Body of pancreas (tissue), 4 donors: ENCODE results near the gene AMDHD1. TPM values are rescaled to one million over a fixed set of nuclear protein-coding genes. Genes with fewer than 3 reads are reported as not detected.

Source experiments
- ATAC-seq: fragments of 150-250 bp; one replicate; pipeline ENCODE4 v1.9.1; 2016
- DNase-seq, 4 donors: peaks; one replicate each; pipeline ENCODE4 v3.0.0-alpha.2; 2019
- H3K27ac ChIP-seq, 4 donors: fragments of 200-600 bp; sonication (generic); 1 replicate in 3 of 4; 2 replicates in 1 of 4; pipeline versions ENCODE4 v1.5.1 to v1.6.1; 2016 to 2019; ENCODE audit warnings: mild to moderate bottlenecking in 1 of 4, mixed read lengths in 1 of 4, moderate library complexity in 1 of 4
- H3K27me3 ChIP-seq, 2 donors: fragments of 200-600 bp; sonication (generic); one replicate each; pipeline ENCODE4 v1.6.0; 2016; ENCODE audit warnings: mild to moderate bottlenecking in 1 of 2
- H3K36me3 ChIP-seq, 2 donors: fragments of 200-600 bp; sonication (generic); replicated peaks in 1 of 2; 2 replicates each; pipeline ENCODE4 v1.5.1; 2016; ENCODE audit warnings: low read depth in 2 of 2; ENCODE audit not compliant: insufficient read depth in 1 of 2
- H3K4me1 ChIP-seq: fragments of 200-600 bp; sonication (generic); one replicate; pipeline ENCODE4 v1.6.0; 2016
- H3K4me3 ChIP-seq, 2 donors: fragments of 200-600 bp; sonication (generic); 1 replicate in 1 of 2; 2 replicates in 1 of 2; pipeline ENCODE4 v1.5.1; 2016 to 2019
- H3K9me3 ChIP-seq, 3 donors: fragments of 200-600 bp; sonication (generic); 1 replicate in 2 of 3; 2 replicates in 1 of 3; pipeline ENCODE4 v1.5.1; 2016
- POLR2A ChIP-seq, 3 donors: fragments of 450-650 bp; IDR thresholded peaks; one replicate each; pipeline ENCODE4 v1.6.1; 2016; ENCODE audit warnings: antibody characterized with exemption in 3 of 3, mild to moderate bottlenecking in 2 of 3
- WGBS, 2 donors: methylation state at CpG; one replicate each; pipeline ENCODE4 v1.1.5; 2017; 5-methylcytosine and 5-hydroxymethylcytosine counted together
- intact Hi-C: fragments of 100-400 bp; cut with DNase I; formaldehyde crosslinking; loops from one replicate; pipeline ENCODE4 v1.15.1; 2023
- total RNA-seq, 2 donors: library from RNA; depleted of rRNA; stranded (reverse); fragments of >200 nt; gene quantifications; one replicate each; pipeline ENCODE4 v1.1.0, GENCODE V29; 2016
- TF ChIP-seq, protein P1 (sequence below), 7 experiments: fragments of 450-650 bp in 4 of 7; fragments of 200-600 bp in 3 of 7; sonication (generic) in 3 of 7; IDR thresholded peaks; one replicate each; pipeline ENCODE4 v1.5.1; 2016 to 2019; ENCODE audit warnings: antibody characterized with exemption in 7 of 7

The AMDHD1 gene
- total RNA-seq, 2 donors from 2014 or later = 4.4 to 4.6 TPM

DNA sequence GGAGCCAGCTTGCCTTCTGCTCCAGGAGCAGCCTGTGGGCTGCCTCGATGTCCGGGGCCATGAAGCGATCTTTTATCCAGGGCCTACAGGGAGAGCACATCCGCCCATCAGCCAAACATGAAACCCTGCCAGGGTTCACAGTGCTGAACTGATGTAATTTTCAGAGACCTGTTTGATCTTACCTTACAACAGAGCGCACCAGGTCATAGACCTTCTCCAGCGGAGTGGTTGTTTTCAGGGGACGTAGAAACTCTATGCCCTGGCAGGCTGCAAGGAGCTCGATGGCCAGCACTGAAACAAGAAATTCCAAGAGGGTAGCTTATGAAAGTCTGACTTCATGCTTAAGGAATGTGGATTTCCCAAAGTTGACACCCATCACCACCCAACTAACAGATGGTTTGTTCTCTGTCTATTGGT is 33.3 kb downstream of the AMDHD1 start:
- 90 to 92% methylated on average over 8 of the region's 8 CpGs for WGBS, 2 donors
- DNase-seq (no peak), ATAC-seq (no peak)
- Histone ChIP-seq H3K4me3 (no peak overlapping the region), H3K27me3 (no peaks in the 10 kb centered on the region), H3K36me3 (no peaks in the 10 kb centered on the region), H3K4me1 (no peaks in the 10 kb centered on the region), H3K27ac (no peak overlapping the region), H3K9me3 (no peaks in the 10 kb centered on the region)
- no peak for TF ChIP-seq POLR2A (IDR thresholded peaks at IDR 0.05)
- TF ChIP-seq, protein P1, sequence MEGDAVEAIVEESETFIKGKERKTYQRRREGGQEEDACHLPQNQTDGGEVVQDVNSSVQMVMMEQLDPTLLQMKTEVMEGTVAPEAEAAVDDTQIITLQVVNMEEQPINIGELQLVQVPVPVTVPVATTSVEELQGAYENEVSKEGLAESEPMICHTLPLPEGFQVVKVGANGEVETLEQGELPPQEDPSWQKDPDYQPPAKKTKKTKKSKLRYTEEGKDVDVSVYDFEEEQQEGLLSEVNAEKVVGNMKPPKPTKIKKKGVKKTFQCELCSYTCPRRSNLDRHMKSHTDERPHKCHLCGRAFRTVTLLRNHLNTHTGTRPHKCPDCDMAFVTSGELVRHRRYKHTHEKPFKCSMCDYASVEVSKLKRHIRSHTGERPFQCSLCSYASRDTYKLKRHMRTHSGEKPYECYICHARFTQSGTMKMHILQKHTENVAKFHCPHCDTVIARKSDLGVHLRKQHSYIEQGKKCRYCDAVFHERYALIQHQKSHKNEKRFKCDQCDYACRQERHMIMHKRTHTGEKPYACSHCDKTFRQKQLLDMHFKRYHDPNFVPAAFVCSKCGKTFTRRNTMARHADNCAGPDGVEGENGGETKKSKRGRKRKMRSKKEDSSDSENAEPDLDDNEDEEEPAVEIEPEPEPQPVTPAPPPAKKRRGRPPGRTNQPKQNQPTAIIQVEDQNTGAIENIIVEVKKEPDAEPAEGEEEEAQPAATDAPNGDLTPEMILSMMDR (IDR thresholded peaks at IDR 0.05) = no peak
- intact Hi-C loops = no loop called here

DNA sequence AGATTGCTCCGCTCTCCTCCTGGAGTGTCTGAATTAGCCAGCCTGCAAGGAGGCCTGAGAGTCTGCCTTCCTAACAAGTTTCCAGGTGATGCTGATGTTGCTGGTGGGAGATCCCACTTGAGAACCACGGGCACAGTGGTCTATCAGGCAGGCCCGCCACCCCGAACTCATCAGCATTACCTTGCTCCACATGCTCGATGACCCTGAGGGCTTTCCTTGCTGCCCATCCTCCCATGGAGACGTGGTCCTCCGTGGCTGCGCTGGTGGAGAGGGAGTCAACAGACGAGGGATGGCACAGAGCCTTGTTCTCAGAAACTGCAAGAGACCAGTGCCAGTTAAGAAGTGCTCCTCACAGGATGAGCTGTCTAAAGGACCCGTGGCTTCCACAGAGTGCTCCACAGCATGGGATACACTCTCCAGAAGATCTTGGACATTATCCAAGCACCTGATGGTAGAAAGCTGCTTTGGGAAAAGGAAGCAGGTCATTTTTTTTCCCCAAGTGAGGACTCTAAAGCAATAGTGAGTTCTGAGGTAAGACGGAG is 34.7 kb downstream of the AMDHD1 start:
- H3K4me3 ChIP-seq = no peak overlapping the region
- no peak overlapping the region for H3K27ac ChIP-seq
- ATAC-seq = no peak
- intact Hi-C loops = no loop called here
- DNase-seq = no peak
- no peaks in the 10 kb centered on the region for H3K4me1 ChIP-seq
- H3K9me3 ChIP-seq = no peaks in the 10 kb centered on the region
- WGBS, 2 donors = 78 to 85% methylated on average over 11 of the region's 11 CpGs
- TF ChIP-seq, protein P1 (IDR thresholded peaks at IDR 0.05) = no peak
- no peak for TF ChIP-seq POLR2A (IDR thresholded peaks at IDR 0.05)
- H3K27me3 ChIP-seq = no peaks in the 10 kb centered on the region
- H3K36me3 ChIP-seq = no peaks in the 10 kb centered on the region

DNA sequence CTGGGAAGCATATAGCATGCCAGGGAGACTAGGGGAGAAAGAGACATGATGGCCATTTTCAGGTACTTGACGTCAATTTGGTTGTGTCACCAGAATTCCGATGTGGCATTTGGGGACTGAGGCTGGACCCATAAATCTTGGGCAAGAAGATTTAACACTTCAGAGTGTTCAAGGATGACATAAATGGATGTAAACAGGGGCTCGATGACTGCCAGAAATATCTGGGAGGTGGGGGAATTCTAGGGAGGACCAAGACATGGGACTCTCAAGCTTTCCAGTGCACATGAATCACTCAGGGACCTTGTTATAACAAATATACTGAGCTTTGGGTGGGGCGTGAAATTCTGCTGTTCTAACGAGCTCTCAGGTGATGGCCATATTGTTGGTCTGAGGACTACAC is 35.2 kb downstream of the AMDHD1 start:
- ATAC-seq = no peak
- 78 to 83% methylated on average over 5 of the region's 5 CpGs for WGBS, 2 donors
- H3K4me1 ChIP-seq = no peaks in the 10 kb centered on the region
- H3K27me3 ChIP-seq = no peaks in the 10 kb centered on the region
- TF ChIP-seq, protein P1 (IDR thresholded peaks at IDR 0.05) = no peak
- TF ChIP-seq POLR2A (IDR thresholded peaks at IDR 0.05) = no peak
- no peak overlapping the region for H3K4me3 ChIP-seq
- DNase-seq = no peak
- H3K9me3 ChIP-seq = no peaks in the 10 kb centered on the region
- intact Hi-C loops = no loop called here
- H3K27ac ChIP-seq = no peak overlapping the region
- no peaks in the 10 kb centered on the region for H3K36me3 ChIP-seq

DNA sequence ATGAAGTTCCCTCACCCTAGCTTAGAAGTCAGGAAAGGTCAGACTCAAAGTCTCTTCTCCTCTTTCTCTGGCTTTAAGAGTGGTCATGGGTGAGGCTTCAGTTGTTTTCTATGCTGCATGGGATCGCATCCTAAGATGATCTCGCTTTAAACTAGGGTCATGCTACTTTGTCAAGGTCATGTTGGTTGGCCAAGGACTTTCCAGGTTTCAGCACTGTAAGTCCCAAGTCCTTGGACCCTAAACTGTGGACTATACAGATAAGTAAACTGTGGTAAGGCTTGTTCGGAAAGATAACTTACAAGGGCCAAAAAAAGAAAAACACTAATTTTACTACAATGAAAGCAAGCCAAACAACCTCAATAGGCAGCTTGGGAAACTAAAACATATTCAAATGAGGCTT is 35.6 kb downstream of the AMDHD1 start:
- WGBS, 2 donors = 65 to 76% methylated on average over 3 of the region's 3 CpGs
- TF ChIP-seq, protein P1 (IDR thresholded peaks at IDR 0.05) = no peak
- no peak for TF ChIP-seq POLR2A (IDR thresholded peaks at IDR 0.05)
- Histone ChIP-seq H3K36me3 (no peaks in the 10 kb centered on the region), H3K27ac (no peak overlapping the region), H3K9me3 (no peaks in the 10 kb centered on the region), H3K27me3 (no peaks in the 10 kb centered on the region), H3K4me3 (no peak overlapping the region), H3K4me1 (no peaks in the 10 kb centered on the region)
- intact Hi-C loops = no loop called here
- no peak for ATAC-seq
- DNase-seq = no peak

DNA sequence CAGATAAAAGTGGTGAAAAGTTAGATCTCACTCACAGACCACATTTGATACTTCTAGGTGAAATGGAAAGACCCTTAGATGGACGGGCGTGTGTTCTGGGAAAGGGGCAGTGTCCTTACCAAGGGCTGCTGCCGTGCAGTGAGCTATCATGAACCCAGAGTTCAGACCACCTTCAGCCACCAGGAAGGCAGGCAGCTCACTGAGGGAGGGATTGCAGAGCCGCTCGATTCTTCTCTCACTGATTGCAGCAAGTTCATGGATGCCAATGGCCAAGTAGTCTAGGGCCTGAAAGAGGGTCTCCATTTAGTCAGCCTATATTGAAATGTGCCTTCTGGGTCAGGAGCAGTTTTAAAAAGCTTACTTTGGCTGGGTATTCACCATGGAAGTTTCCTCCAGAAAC is 37.3 kb downstream of the AMDHD1 start:
- no peak overlapping the region for H3K27ac ChIP-seq
- H3K9me3 ChIP-seq = no peaks in the 10 kb centered on the region
- no peaks in the 10 kb centered on the region for H3K27me3 ChIP-seq
- H3K4me3 ChIP-seq = no peak overlapping the region
- DNase-seq (no peak), ATAC-seq (no peak)
- TF ChIP-seq, protein P1 (IDR thresholded peaks at IDR 0.05) = no peak
- TF ChIP-seq POLR2A (IDR thresholded peaks at IDR 0.05) = no peak
- no peaks in the 10 kb centered on the region for H3K36me3 ChIP-seq
- WGBS, 2 donors = 81 to 91% methylated on average over 5 of the region's 5 CpGs
- intact Hi-C loops = no loop called here
- H3K4me1 ChIP-seq = no peaks in the 10 kb centered on the region
